GM12872 (cell line): ENCODE results near the gene IL36G.

ENCODE experiments used
- CTCF ChIP-seq: IDR thresholded peaks from 3 replicates; pipeline ENCODE4 v1.5.1; 2011; ENCODE audit warnings: low read depth, mild to moderate bottlenecking, low read length, moderate library complexity; ENCODE audit not compliant: insufficient read depth

The IL36G gene

GRCh38 chr2:112942654-112943002 lies 35.2 kb upstream of the IL36G start:
- no peak for TF ChIP-seq CTCF

GRCh38 chr2:112944971-112945370 lies 32.8 kb upstream of the IL36G start:
- no peak for TF ChIP-seq CTCF

- TF ChIP-seq CTCF = no peak
Measured at GRCh38 chr2:112946086-112946485, 31.7 kb upstream of the IL36G start.

- TF ChIP-seq CTCF = no peak
Measured at GRCh38 chr2:112947374-112947773, 30.4 kb upstream of the IL36G start.

GRCh38 chr2:112949456-112949855 lies 28.4 kb upstream of the IL36G start:
- no peak for TF ChIP-seq CTCF

- TF ChIP-seq CTCF = no peak
Measured at GRCh38 chr2:112954364-112954763, 23.4 kb upstream of the IL36G start.

GRCh38 chr2:112957511-112957910 lies 20.3 kb upstream of the IL36G start:
- TF ChIP-seq CTCF = no peak
